ENCODE results near the gene KCNRG. TPM values are rescaled to one million over a fixed set of nuclear protein-coding genes. Genes with fewer than 3 reads are reported as not detected.

Gene KCNRG
- total RNA-seq, 3 donors from 2014 or later (not counting 1 experiment from before 2014, with no cell fraction given) = 0.43 to 1.0 (median 0.61) TPM

DNA sequence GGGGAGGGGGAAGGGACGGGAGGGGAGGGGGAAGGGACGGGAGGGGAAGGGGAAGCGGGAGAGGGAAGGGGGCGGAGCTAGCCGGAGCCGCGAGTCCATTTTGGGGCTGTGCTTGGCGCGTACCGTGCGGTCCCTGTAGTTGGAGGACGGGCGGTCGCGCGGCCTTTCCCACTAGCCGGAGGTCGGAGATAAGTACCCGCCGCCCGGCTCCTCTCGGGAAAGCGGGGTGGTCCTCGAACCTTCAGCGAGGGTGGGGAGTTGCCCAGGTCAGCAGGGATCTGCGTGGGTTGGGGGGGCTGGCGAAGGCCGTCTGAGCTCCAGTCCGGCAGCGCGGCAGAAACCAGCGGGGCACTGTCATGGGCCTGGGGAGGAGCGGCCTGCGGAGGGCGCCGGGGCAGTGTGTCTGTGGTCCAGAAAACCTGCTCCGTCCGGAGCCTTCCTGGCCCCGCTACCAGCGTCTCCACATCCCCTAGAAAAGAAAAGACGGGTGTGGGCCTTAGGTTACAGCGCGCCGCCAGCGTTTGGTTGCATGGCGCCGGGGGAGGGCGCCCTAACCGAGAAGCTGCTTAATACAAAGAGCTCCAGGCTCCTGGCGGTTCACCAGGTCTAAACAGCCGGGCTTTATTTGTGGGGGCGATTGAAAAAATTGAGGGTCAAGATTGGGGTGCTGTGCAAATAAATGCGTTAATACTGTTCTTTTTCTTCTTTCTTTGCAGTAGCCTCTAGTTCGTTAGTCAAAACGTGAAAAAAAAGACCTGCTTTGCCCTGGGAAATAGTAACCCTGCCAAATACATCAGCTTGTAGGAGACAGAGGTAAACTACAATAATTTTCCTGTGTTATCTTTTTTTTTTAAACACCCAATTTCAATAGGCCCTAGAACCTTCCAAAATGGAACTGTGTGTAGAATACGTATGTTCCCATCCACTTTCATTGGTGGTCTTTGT, 18.0 kb upstream of the KCNRG start, which contains the start of gene TRIM13:
Gene TRIM13 (plus strand): TSS at position 92 of the 945 bp plus-strand sequence. CDS start 14,899 bp downstream, outside the sequence.
- peak; percentile 79 to 89 (median 84) for ATAC-seq
- intact Hi-C loops (cut with micrococcal nuclease) = loop anchor here (5.0 kb wide), 5 partner anchors 60 to 915 kb away; partner anchors contain the start of gene SPRYD7
- Histone ChIP-seq H3K4me1 (ENCODE audit: control insufficient read depth, insufficient read depth, low read length) (peaks cover 17% of the 10 kb centered on the region), H3K27ac (ENCODE audit: low read length) (peak within 1 kb of the TSS; percentile 99), H3K9me3 (ENCODE audit: control insufficient read depth, insufficient read depth, low read length) (no peaks in the 10 kb centered on the region), H3K27me3 (ENCODE audit: control insufficient read depth, insufficient read depth, low read length) (no peaks in the 10 kb centered on the region), H3K4me3 (ENCODE audit: low read length) (peak within 1 kb of the TSS; percentile 100), H3K36me3 (ENCODE audit: control insufficient read depth, insufficient read depth, low read length) (peaks cover 30% of the 10 kb centered on the region)
- no peaks in the 10 kb centered on the region for H3K36me3 Mint-ChIP-seq
- H3K27ac Mint-ChIP-seq = peak within 1 kb of the TSS; percentile 80 to 90
- TF ChIP-seq, protein P1, sequence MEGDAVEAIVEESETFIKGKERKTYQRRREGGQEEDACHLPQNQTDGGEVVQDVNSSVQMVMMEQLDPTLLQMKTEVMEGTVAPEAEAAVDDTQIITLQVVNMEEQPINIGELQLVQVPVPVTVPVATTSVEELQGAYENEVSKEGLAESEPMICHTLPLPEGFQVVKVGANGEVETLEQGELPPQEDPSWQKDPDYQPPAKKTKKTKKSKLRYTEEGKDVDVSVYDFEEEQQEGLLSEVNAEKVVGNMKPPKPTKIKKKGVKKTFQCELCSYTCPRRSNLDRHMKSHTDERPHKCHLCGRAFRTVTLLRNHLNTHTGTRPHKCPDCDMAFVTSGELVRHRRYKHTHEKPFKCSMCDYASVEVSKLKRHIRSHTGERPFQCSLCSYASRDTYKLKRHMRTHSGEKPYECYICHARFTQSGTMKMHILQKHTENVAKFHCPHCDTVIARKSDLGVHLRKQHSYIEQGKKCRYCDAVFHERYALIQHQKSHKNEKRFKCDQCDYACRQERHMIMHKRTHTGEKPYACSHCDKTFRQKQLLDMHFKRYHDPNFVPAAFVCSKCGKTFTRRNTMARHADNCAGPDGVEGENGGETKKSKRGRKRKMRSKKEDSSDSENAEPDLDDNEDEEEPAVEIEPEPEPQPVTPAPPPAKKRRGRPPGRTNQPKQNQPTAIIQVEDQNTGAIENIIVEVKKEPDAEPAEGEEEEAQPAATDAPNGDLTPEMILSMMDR (IDR thresholded peaks at IDR 0.05) = peak; percentile 79
- H3K4me3 Mint-ChIP-seq = peak within 1 kb of the TSS; percentile 90
- H3K4me1 Mint-ChIP-seq = peaks cover 18 to 35% of the 10 kb centered on the region in 2 donors
- WGBS (ENCODE audit: insufficient coverage) = 0% methylated on average over 53 of the region's 56 CpGs
- H3K9me3 Mint-ChIP-seq = no peaks in the 10 kb centered on the region
- peak; percentile 79 to 90 for DNase-seq
- H3K27me3 Mint-ChIP-seq (ENCODE audit: low read depth in 2 of 2) = no peaks in the 10 kb centered on the region

DNA sequence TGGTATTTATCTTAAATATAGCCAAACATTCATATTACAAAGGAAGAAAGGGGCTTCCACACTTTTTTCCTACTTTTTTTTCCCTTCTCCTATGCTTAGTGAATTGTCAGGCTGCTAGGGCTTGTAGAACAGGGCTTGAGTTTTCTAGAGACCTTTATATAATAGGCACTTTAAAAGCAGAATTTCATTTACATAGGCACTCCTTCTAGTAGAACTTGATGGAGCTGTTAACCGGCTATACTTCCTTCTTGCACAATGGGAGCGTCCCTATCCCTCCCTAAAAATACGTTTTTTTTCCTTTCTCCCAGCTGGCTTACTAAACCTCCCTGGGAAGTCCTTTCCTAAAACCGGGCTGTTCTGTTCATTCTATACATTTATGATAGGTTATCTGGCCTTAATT, 17.3 kb upstream of the KCNRG start:
- H3K9me3 Mint-ChIP-seq = no peaks in the 10 kb centered on the region
- peak overlapping the region; percentile 100 for H3K4me3 ChIP-seq (ENCODE audit: low read length)
- no peaks in the 10 kb centered on the region for H3K27me3 ChIP-seq (ENCODE audit: control insufficient read depth, insufficient read depth, low read length)
- H3K4me1 Mint-ChIP-seq = peaks cover 18 to 39% of the 10 kb centered on the region in 2 donors
- ATAC-seq (no peak), DNase-seq (no peak)
- H3K4me1 ChIP-seq (ENCODE audit: control insufficient read depth, insufficient read depth, low read length) = peaks cover 17% of the 10 kb centered on the region
- H3K9me3 ChIP-seq (ENCODE audit: control insufficient read depth, insufficient read depth, low read length) = no peaks in the 10 kb centered on the region
- H3K36me3 Mint-ChIP-seq = no peaks in the 10 kb centered on the region
- intact Hi-C loops (cut with micrococcal nuclease) = loop anchor here (5.0 kb wide), 5 partner anchors 61 to 914 kb away; partner anchors contain the start of gene SPRYD7
- no peaks in the 10 kb centered on the region for H3K27me3 Mint-ChIP-seq (ENCODE audit: low read depth in 2 of 2)
- H3K27ac Mint-ChIP-seq = peak overlapping the region; percentile 80 to 90
- H3K4me3 Mint-ChIP-seq = peak overlapping the region; percentile 90
- 26% methylated on average over 3 of the region's 4 CpGs for WGBS (ENCODE audit: insufficient coverage)
- H3K36me3 ChIP-seq (ENCODE audit: control insufficient read depth, insufficient read depth, low read length) = peaks cover 30% of the 10 kb centered on the region
- TF ChIP-seq, protein P1 (IDR thresholded peaks at IDR 0.05) = no peak
- peak overlapping the region; percentile 99 for H3K27ac ChIP-seq (ENCODE audit: low read length)

DNA sequence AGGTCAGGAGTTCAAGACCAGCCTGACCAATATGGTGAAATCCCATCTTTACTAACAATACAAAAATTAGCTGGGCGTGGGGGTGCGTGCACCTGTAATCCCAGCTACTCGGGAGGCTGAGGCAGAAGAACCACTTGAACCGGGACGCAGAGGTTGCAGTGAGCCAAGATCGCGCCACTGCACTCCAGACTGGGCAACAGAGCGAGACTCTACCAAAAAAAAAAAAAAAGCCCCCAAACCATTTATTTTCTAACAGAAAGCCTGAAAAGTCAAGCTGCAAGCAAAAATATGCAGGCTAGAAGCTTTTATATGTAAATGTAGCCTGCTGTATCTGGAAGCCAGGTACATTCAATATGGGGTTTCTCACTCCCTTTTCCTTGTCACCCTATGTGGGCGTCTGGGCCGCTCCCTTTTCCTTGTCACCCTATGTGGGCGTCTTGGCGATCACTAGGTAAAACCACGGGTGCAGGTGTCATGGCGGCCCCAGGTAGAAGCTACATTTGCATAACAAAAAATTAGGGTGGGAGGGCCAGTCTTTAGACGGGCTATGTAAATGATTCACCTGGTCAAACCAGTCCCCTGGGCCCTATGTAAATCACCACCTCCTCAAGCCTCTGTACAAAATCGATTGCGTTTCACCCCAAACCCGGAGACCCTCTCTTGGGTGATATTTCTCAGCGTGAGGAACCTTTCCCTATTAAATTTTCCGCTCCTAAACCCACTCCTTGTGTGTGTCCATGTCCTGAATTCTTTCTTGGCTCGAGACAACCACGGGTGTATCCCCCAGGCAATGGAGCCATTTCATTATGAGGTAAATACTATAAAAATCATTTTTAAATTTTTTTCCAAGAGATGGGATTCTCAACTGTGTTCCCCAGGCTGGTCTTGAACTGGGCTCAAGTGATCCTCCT, 16.3 kb upstream of the KCNRG start:
- ATAC-seq (no peak), DNase-seq (no peak)
- Mint-ChIP-seq H3K4me1 (peaks cover 18 to 43% of the 10 kb centered on the region in 2 donors), H3K27me3 (ENCODE audit: low read depth in 2 of 2) (no peaks in the 10 kb centered on the region), H3K36me3 (no peaks in the 10 kb centered on the region), H3K4me3 (no peak overlapping the region), H3K27ac (peak overlapping the region in 1 of 2 donors; percentile 80), H3K9me3 (no peaks in the 10 kb centered on the region)
- H3K27me3 ChIP-seq (ENCODE audit: control insufficient read depth, insufficient read depth, low read length) = no peaks in the 10 kb centered on the region
- intact Hi-C loops (cut with micrococcal nuclease) = loop anchor here (5.0 kb wide), 5 partner anchors 62 to 913 kb away; partner anchors contain the start of gene SPRYD7
- H3K27ac ChIP-seq (ENCODE audit: low read length) = no peak overlapping the region
- WGBS (ENCODE audit: insufficient coverage) = 85% methylated on average over 19 of the region's 22 CpGs
- no peaks in the 10 kb centered on the region for H3K9me3 ChIP-seq (ENCODE audit: control insufficient read depth, insufficient read depth, low read length)
- H3K36me3 ChIP-seq (ENCODE audit: control insufficient read depth, insufficient read depth, low read length) = peaks cover 30% of the 10 kb centered on the region
- peaks cover 17% of the 10 kb centered on the region for H3K4me1 ChIP-seq (ENCODE audit: control insufficient read depth, insufficient read depth, low read length)
- TF ChIP-seq, protein P1 (IDR thresholded peaks at IDR 0.05) = no peak
- no peak overlapping the region for H3K4me3 ChIP-seq (ENCODE audit: low read length)

All from natural killer cell (primary cell).